GM23248 (cell line): Measurements from ENCODE around the gene PRKCB. TPM values are rescaled to one million over a fixed set of nuclear protein-coding genes. Genes with fewer than 3 reads are reported as not detected.
"Not testable (repeated sequence)": the region's sequence is repeated elsewhere in the genome, so short reads cannot be mapped to it uniquely, and the experiment has no call there.

ENCODE experiments used
- DNase-seq: peaks from one replicate; pipeline ENCODE4 v3.0.0-alpha.2; 2015
- H2AFZ ChIP-seq: fragments of 200-600 bp; sonication (generic); 2 replicates; pipeline ENCODE4 v1.6.1; 2016; ENCODE audit warnings: antibody characterized with exemption
- H3F3A ChIP-seq: fragments of 200-600 bp; sonication (generic); 2 replicates; pipeline ENCODE4 v1.6.1; 2016; ENCODE audit warnings: mild to moderate bottlenecking, antibody characterized with exemption, mixed run types; ENCODE audit not compliant: insufficient read depth
- H3K27ac ChIP-seq: fragments of 200-600 bp; sonication (generic); 2 replicates; pipeline ENCODE4 v1.5.1; 2016; ENCODE audit warnings: mild to moderate bottlenecking
- H3K27me3 ChIP-seq: fragments of 200-600 bp; sonication (generic); replicated peaks from 2 replicates; pipeline ENCODE4 v1.6.1; 2016; ENCODE audit warnings: mild to moderate bottlenecking; ENCODE audit not compliant: insufficient read depth
- H3K36me3 ChIP-seq: fragments of 200-600 bp; sonication (generic); 2 replicates; pipeline ENCODE4 v1.6.1; 2016; ENCODE audit warnings: low read depth, mild to moderate bottlenecking
- H3K4me1 ChIP-seq: fragments of 200-600 bp; sonication (generic); 2 replicates; pipeline ENCODE4 v1.6.1; 2016; ENCODE audit warnings: mild to moderate bottlenecking; ENCODE audit not compliant: insufficient read depth
- H3K4me2 ChIP-seq: fragments of 200-600 bp; sonication (generic); one replicate; pipeline ENCODE4 v1.6.1; 2016; ENCODE audit warnings: mild to moderate bottlenecking; ENCODE audit not compliant: unreplicated experiment
- H3K4me3 ChIP-seq: fragments of 200-600 bp; sonication (generic); 2 replicates; pipeline ENCODE4 v1.5.1; 2016; ENCODE audit warnings: mild to moderate bottlenecking
- H3K79me2 ChIP-seq: fragments of 200-600 bp; sonication (generic); 2 replicates; pipeline ENCODE4 v1.6.1; 2016; ENCODE audit warnings: mild to moderate bottlenecking; ENCODE audit not compliant: insufficient read depth
- H3K9ac ChIP-seq: fragments of 200-600 bp; sonication (generic); 2 replicates; pipeline ENCODE4 v1.6.1; 2016; ENCODE audit warnings: mild to moderate bottlenecking
- H3K9me2 ChIP-seq: fragments of 200-600 bp; sonication (generic); 2 replicates; pipeline ENCODE4 v1.6.1; 2016; ENCODE audit warnings: mixed run types, mild to moderate bottlenecking, moderate library complexity; ENCODE audit not compliant: insufficient read depth
- H3K9me3 ChIP-seq: fragments of 200-600 bp; sonication (generic); one replicate; pipeline ENCODE4 v1.6.1; 2017; ENCODE audit warnings: low read depth
- H4K20me1 ChIP-seq: fragments of 200-600 bp; sonication (generic); 2 replicates; pipeline ENCODE4 v1.6.0; 2016; ENCODE audit not compliant: insufficient read depth
- EZH2 ChIP-seq: fragments of 200-600 bp; sonication (generic); IDR thresholded peaks from 2 replicates; pipeline ENCODE4 v1.6.1; 2018; ENCODE audit warnings: antibody characterized with exemption, mild to moderate bottlenecking; ENCODE audit not compliant: insufficient read depth, poor library complexity, severe bottlenecking
- EZH2phosphoT487 ChIP-seq: fragments of 200-600 bp; sonication (generic); IDR thresholded peaks from 2 replicates; pipeline ENCODE4 v1.6.1; 2018; ENCODE audit warnings: antibody characterized with exemption, moderate library complexity, mild to moderate bottlenecking, low read depth; ENCODE audit not compliant: insufficient read depth
- WGBS, 2 experiments: methylation state at CpG; one replicate each; pipeline ENCODE4 v1.1.6; 2015 to 2017; ENCODE audit warnings: low lambda C conversion rate in 2 of 2, low coverage in 1 of 2; ENCODE audit errors: missing lambda C conversion rate in 2 of 2; 5-methylcytosine and 5-hydroxymethylcytosine counted together
- in situ Hi-C: fragments of 300-500 bp; cut with MboI; formaldehyde crosslinking; loops from 2 replicates; pipeline ENCODE4 v1.15.0; 2020
- polyA plus RNA-seq: library from polyadenylated mRNA; unstranded; fragments of >200 nt; fragmentation: Nextera tagmentation; extraction: Ambion mirVana; gene quantifications from 2 replicates; pipeline ENCODE4 v1.2.1, GENCODE V29; 2016
- total RNA-seq: library from RNA; depleted of rRNA; stranded (reverse); fragments of >200 nt; shearing (Covaris generic); gene quantifications from 2 replicates; pipeline ENCODE4 v1.2.3, GENCODE V29; 2014

PRKCB gene
- total and polyA plus RNA-seq, 2 experiments from 2014 or later: not detected

DNA sequence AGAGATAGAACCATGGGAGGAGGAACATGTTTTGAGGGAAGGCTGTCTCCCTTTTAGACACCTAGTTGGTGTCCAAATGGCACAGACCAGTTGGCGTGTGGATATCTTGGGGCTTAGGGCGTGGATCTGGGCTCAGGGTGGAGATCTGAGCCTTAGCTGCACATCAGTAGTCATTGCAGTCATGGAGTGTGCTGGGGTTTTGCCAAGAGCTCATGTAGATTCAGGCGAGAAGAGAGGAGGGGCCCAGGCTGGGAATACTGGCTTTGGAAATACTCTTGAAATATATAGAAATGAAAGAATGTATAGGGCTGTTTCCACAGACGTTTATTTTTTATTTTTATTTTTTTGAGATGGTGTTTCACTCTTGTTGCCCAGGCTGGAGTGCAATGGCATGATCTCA is 92.0 kb downstream of the PRKCB start:
- Histone ChIP-seq H3K27me3 (no peaks in the 10 kb centered on the region), H3K9me3 (no peaks in the 10 kb centered on the region), H3K9ac (no peak overlapping the region), H3K36me3 (no peaks in the 10 kb centered on the region), H2AFZ (no peak overlapping the region), H3K27ac (no peak overlapping the region), H3K4me2 (no peak overlapping the region), H3K4me3 (no peak overlapping the region), H3K4me1 (no peaks in the 10 kb centered on the region), H3F3A (no peaks in the 10 kb centered on the region), H3K9me2 (no peaks in the 10 kb centered on the region), H4K20me1 (no peaks in the 10 kb centered on the region), H3K79me2 (no peaks in the 10 kb centered on the region)
- TF ChIP-seq EZH2 (no peak), EZH2phosphoT487 (no peak)
- WGBS, 2 experiments: 2 to 5% methylated on average over 4 of the region's 4 CpGs
- in situ Hi-C loops: no loop called here
- no peak for DNase-seq

DNA sequence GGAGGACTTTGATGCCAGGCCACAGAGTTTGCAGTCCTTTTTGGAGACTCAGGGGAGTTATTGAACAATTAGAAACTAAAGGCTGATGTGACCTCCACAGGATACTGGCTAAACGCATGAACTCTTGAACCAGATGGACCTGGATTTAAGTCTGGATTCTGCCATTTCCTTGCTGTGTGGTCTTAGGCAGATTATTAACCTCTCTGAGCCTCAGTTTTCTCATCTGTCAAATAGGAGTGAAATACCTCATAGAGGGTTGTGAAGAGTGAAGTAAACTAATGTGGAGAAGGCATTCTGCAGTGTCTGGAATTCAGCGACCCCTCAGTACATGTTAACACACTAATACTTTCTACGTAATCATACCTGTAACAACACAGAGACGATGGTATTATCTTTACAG is 93.5 kb downstream of the PRKCB start:
- H3K9me2 ChIP-seq: no peaks in the 10 kb centered on the region
- H3K9ac ChIP-seq: no peak overlapping the region
- no peaks in the 10 kb centered on the region for H3F3A ChIP-seq
- WGBS, 2 experiments: 47 to 54% methylated on average over 4 of the region's 4 CpGs
- no peak overlapping the region for H3K4me3 ChIP-seq
- H3K9me3 ChIP-seq: no peaks in the 10 kb centered on the region
- H2AFZ ChIP-seq: no peak overlapping the region
- no peaks in the 10 kb centered on the region for H4K20me1 ChIP-seq
- H3K79me2 ChIP-seq: no peaks in the 10 kb centered on the region
- H3K27me3 ChIP-seq: no peaks in the 10 kb centered on the region
- no peaks in the 10 kb centered on the region for H3K36me3 ChIP-seq
- H3K4me2 ChIP-seq: no peak overlapping the region
- no peak overlapping the region for H3K27ac ChIP-seq
- TF ChIP-seq EZH2 (no peak), EZH2phosphoT487 (no peak)
- in situ Hi-C loops: no loop called here
- DNase-seq: no peak
- no peaks in the 10 kb centered on the region for H3K4me1 ChIP-seq

DNA sequence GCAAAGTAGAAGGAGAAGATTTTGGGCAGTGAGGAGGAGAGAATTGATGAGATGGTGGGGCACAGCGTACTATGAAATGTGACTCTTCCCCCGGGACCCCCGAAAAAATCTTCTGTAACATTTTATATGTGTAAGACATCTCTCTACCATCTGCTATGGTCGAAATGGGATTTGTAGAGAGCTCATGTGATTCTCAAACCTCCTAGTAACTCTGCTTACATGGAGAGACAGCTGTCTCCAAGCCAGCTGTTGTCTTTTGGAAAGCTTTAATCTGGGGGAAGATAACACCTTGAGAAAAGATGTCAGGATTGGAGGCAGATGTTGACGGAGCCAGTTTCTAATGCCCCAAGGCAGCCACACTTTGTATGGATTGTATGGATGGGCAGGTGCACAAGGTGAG is 94.1 kb downstream of the PRKCB start:
- no peak for TF ChIP-seq EZH2
- TF ChIP-seq EZH2phosphoT487: no peak
- H3K4me1 ChIP-seq: no peaks in the 10 kb centered on the region
- 13 to 17% methylated on average over 5 of the region's 5 CpGs for WGBS, 2 experiments
- in situ Hi-C loops: no loop called here
- H3K36me3 ChIP-seq: no peaks in the 10 kb centered on the region
- H3K79me2 ChIP-seq: no peaks in the 10 kb centered on the region
- no peaks in the 10 kb centered on the region for H3K27me3 ChIP-seq
- H3K9me3 ChIP-seq: no peaks in the 10 kb centered on the region
- no peak for DNase-seq
- H3K4me3 ChIP-seq: no peak overlapping the region
- no peak overlapping the region for H3K4me2 ChIP-seq
- H4K20me1 ChIP-seq: no peaks in the 10 kb centered on the region
- H2AFZ ChIP-seq: no peak overlapping the region
- no peak overlapping the region for H3K9ac ChIP-seq
- H3K9me2 ChIP-seq: no peaks in the 10 kb centered on the region
- no peaks in the 10 kb centered on the region for H3F3A ChIP-seq
- H3K27ac ChIP-seq: no peak overlapping the region

DNA sequence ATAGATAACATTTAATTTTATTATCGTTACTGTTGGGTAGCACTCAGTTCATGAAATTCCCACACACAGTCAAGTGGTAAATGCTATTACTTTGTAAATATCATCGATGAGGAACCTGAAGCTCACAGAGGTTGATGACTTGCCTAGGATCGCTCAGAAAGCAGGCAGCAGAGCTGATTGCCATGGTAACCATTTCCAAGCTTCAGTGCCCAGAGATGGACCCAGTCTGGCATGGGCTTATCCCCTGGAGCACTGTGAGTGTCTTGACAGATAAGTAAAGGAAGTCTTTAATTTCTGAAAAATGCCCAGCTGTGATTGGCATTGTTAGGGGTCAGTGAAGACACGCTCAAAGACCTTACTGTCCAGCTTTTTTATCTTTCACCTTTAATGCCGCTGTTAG is 95.0 kb downstream of the PRKCB start:
- Histone ChIP-seq H3K4me2 (no peak overlapping the region), H3K4me1 (no peaks in the 10 kb centered on the region), H4K20me1 (no peaks in the 10 kb centered on the region), H3K9ac (no peak overlapping the region), H2AFZ (no peak overlapping the region), H3K36me3 (no peaks in the 10 kb centered on the region), H3K9me2 (no peaks in the 10 kb centered on the region), H3F3A (no peaks in the 10 kb centered on the region), H3K9me3 (no peaks in the 10 kb centered on the region), H3K4me3 (no peak overlapping the region), H3K27me3 (no peaks in the 10 kb centered on the region), H3K27ac (no peak overlapping the region), H3K79me2 (no peaks in the 10 kb centered on the region)
- TF ChIP-seq EZH2phosphoT487 (no peak), EZH2 (no peak)
- WGBS, 2 experiments: 21 to 23% methylated on average over 5 of the region's 5 CpGs
- DNase-seq: no peak
- in situ Hi-C loops: no loop called here

DNA sequence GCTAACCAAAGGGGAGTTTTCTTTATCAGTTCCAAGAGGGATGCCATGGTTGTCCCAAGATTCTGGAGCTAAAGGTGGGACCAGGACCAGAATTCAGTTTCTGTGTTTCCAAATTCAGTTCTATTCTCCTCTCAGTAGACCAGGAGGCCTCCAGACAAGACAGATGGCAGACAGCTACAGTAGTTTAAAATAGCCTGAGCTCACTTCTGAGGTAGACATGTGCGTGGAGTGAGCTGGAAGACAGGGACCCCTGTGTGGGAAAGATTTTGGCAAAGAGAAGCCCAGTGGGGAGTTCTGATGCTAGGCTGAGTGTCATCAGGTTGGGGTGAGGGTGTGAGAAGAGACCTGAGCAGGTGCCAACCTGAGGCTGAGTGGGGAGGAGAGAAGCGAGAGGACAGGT is 95.4 kb downstream of the PRKCB start:
- H3K36me3 ChIP-seq: no peaks in the 10 kb centered on the region
- no peak overlapping the region for H3K27ac ChIP-seq
- TF ChIP-seq EZH2phosphoT487 (no peak), EZH2 (no peak)
- 11 to 20% methylated on average over 2 of the region's 2 CpGs for WGBS, 2 experiments
- H3F3A ChIP-seq: no peaks in the 10 kb centered on the region
- no peaks in the 10 kb centered on the region for H3K79me2 ChIP-seq
- H4K20me1 ChIP-seq: no peaks in the 10 kb centered on the region
- H3K4me2 ChIP-seq: no peak overlapping the region
- no peak overlapping the region for H2AFZ ChIP-seq
- no peak overlapping the region for H3K9ac ChIP-seq
- no peaks in the 10 kb centered on the region for H3K9me3 ChIP-seq
- H3K9me2 ChIP-seq: no peaks in the 10 kb centered on the region
- in situ Hi-C loops: no loop called here
- no peak overlapping the region for H3K4me3 ChIP-seq
- H3K27me3 ChIP-seq: no peaks in the 10 kb centered on the region
- H3K4me1 ChIP-seq: no peaks in the 10 kb centered on the region
- no peak for DNase-seq

DNA sequence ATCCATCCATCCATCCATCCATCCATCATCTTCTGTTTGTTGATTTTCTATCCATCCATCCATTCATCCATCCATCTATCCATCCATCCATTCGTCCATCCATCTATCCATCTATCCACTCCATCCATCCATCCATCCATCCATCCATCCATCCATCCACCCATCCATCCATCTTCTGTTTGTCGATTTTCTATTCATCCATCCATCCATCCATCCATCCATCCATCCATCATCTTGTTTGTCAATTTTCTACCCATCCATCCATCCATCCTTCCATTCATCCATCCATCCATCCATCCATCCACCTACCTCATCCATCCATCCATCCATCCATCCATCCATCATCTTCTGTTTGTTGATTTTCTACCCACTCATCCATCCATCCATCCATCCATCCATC is 97.9 kb downstream of the PRKCB start:
- H3K27ac ChIP-seq, H3K9me2 ChIP-seq, H3K4me1 ChIP-seq, DNase-seq, H3K9ac ChIP-seq, H3K9me3 ChIP-seq, H3K27me3 ChIP-seq, H3K4me2 ChIP-seq, H2AFZ ChIP-seq, in situ Hi-C loops, H3F3A ChIP-seq, H3K79me2 ChIP-seq, H3K36me3 ChIP-seq, H3K4me3 ChIP-seq, H4K20me1 ChIP-seq: not testable (repeated sequence)
- 5 to 11% methylated on average over 2 of the region's 2 CpGs for WGBS, 2 experiments
